Measurements from ENCODE around the gene PAPOLA. TPM values are rescaled to one million over a fixed set of nuclear protein-coding genes. Genes with fewer than 3 reads are reported as not detected.

The PAPOLA gene
- total RNA-seq, 1 experiment from 2014 or later = 125 TPM

GRCh38 chr14:96597680-96598079, 95.5 kb downstream of the PAPOLA start:
- no TSS peak for BruUV-seq (replicated peaks)
- Histone ChIP-seq H3K4me3 (ENCODE audit: low read depth in 2 of 2, low read length in 2 of 2) (no peak overlapping the region), H3K27ac (ENCODE audit: low read length) (no peak overlapping the region), H3K4me1 (ENCODE audit: control insufficient read depth, insufficient read depth, low read length) (no peaks in the 10 kb centered on the region), H3K9me3 (ENCODE audit: control insufficient read depth, insufficient read depth, low read depth, low read length) (no peaks in the 10 kb centered on the region), H3K27me3 (ENCODE audit: control insufficient read depth, insufficient read depth, low read length) (no peaks in the 10 kb centered on the region), H3K36me3 (ENCODE audit: control insufficient read depth, insufficient read depth, low read length) (no peaks in the 10 kb centered on the region)
- TF ChIP-seq POLR2AphosphoS5 (IDR thresholded peaks at IDR 0.05; ENCODE audit: low read depth, low read length) = no peak
- TF ChIP-seq REST (IDR thresholded peaks at IDR 0.05; ENCODE audit: insufficient read depth in 1 of 2, low read depth in 2 of 2, low read length in 1 of 2) = no peak
- TF ChIP-seq CTCF (IDR thresholded peaks at IDR 0.05) = no peak
- TF ChIP-seq TCF7L2 (IDR thresholded peaks at IDR 0.05; ENCODE audit: low read depth, low read length) = no peak
- TF ChIP-seq SIN3A (IDR thresholded peaks at IDR 0.05; ENCODE audit: borderline replicate concordance, insufficient read depth, low read depth, low read length) = no peak
- intact Hi-C loops (cut with micrococcal nuclease; ENCODE audit: unreplicated experiment) = no loop called here
- in situ Hi-C loops (cut with HindIII; ENCODE audit: low pct_unique_long_range_greater_than_20kb, low sequenced_read_pairs) = no loop called here
- no peak for DNase-seq (ENCODE audit: low read depth, low spot score)
- CTCF ChIA-PET = no interaction called here
- no peak for ATAC-seq
- POLR2A ChIA-PET = no interaction called here

GRCh38 chr14:96598332-96598928, 96.2 kb downstream of the PAPOLA start:
- POLR2A ChIA-PET = no interaction called here

More at GRCh38 chr14:96598332-96598928, 96.2 kb downstream of the PAPOLA start:
- no TSS peak for BruUV-seq (replicated peaks)
- H3K9me3 ChIP-seq (ENCODE audit: control insufficient read depth, insufficient read depth, low read depth, low read length) = no peaks in the 10 kb centered on the region
- ATAC-seq (no peak), DNase-seq (ENCODE audit: low read depth, low spot score) (no peak)
- H3K4me3 ChIP-seq (ENCODE audit: low read depth in 2 of 2, low read length in 2 of 2) = no peak overlapping the region
- H3K36me3 ChIP-seq (ENCODE audit: control insufficient read depth, insufficient read depth, low read length) = no peaks in the 10 kb centered on the region
- intact Hi-C loops (cut with micrococcal nuclease; ENCODE audit: unreplicated experiment) (no loop called here), in situ Hi-C loops (cut with HindIII; ENCODE audit: low pct_unique_long_range_greater_than_20kb, low sequenced_read_pairs) (no loop called here)
- no peak overlapping the region for H3K27ac ChIP-seq (ENCODE audit: low read length)
- TF ChIP-seq CTCF (IDR thresholded peaks at IDR 0.05) = no peak
- no peak for TF ChIP-seq REST (IDR thresholded peaks at IDR 0.05; ENCODE audit: insufficient read depth in 1 of 2, low read depth in 2 of 2, low read length in 1 of 2)
- no peak for TF ChIP-seq POLR2AphosphoS5 (IDR thresholded peaks at IDR 0.05; ENCODE audit: low read depth, low read length)
- no peak for TF ChIP-seq SIN3A (IDR thresholded peaks at IDR 0.05; ENCODE audit: borderline replicate concordance, insufficient read depth, low read depth, low read length)
- TF ChIP-seq TCF7L2 (IDR thresholded peaks at IDR 0.05; ENCODE audit: low read depth, low read length) = no peak
- H3K4me1 ChIP-seq (ENCODE audit: control insufficient read depth, insufficient read depth, low read length) = no peaks in the 10 kb centered on the region
- CTCF ChIA-PET = no interaction called here
- no peaks in the 10 kb centered on the region for H3K27me3 ChIP-seq (ENCODE audit: control insufficient read depth, insufficient read depth, low read length)

Data from Panc1 (cell line).